ENCODE data around the gene ADAM11.

The ADAM11 gene

GRCh38 chr17:44781551-44782325 is 22.9 kb downstream of the ADAM11 start:
- H3K4me1 ChIP-seq (ENCODE audit: control insufficient read depth in 5 of 5, insufficient read depth in 5 of 5, low read length in 5 of 5) = peaks cover 0 to 29% (median 21%) of the 10 kb centered on the region in 5 donors
- no peaks in the 10 kb centered on the region for H3K9me3 ChIP-seq (ENCODE audit: control insufficient read depth in 5 of 5, low read length in 5 of 5)
- H3K27ac ChIP-seq (ENCODE audit: low read depth, low read length) = no peak overlapping the region

DNA sequence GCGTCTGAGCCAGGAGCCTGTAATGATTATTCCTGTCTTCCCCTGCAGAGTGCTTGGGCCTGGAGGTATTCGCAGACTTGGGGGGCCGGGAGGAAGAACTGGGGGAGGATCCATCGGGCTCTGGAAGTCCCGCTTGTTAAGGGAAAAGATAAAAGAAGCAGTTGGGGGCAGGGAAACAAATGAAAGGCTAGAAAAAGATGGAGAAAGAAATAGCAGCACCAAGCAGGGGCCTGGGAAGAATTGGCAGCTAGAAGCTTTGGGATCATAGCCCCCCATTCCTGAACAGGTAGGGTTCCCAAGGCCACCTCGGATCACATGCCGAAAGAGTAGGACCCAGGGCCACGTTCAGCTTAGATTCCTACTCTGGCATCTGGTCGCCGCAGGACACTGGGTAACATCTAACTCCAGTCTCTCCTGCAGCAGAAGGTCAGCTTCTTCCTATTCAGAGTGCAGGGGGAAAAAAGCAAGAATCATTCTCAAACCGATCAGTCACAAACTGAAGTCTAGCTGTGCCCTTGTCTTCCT is 23.6 kb downstream of the ADAM11 start:
- H3K9ac ChIP-seq (ENCODE audit: low read length in 5 of 5) = no peak overlapping the region
- H3K4me1 ChIP-seq (ENCODE audit: control insufficient read depth in 5 of 5, insufficient read depth in 5 of 5, low read length in 5 of 5) = peaks cover 0 to 36% (median 26%) of the 10 kb centered on the region in 5 donors
- no peak overlapping the region for H3K27ac ChIP-seq (ENCODE audit: low read depth, low read length)
- no peaks in the 10 kb centered on the region for H3K9me3 ChIP-seq (ENCODE audit: control insufficient read depth in 5 of 5, low read length in 5 of 5)
- no peak overlapping the region for H3K4me3 ChIP-seq (ENCODE audit: low read depth in 1 of 5, low read length in 5 of 5)
- peaks cover 0 to 9% (median 4%) of the 10 kb centered on the region in 5 donors for H3K27me3 ChIP-seq (ENCODE audit: control insufficient read depth in 5 of 5, insufficient read depth in 4 of 5, low read length in 5 of 5)
- H3K36me3 ChIP-seq (ENCODE audit: control insufficient read depth in 5 of 5, insufficient read depth in 5 of 5, low read length in 5 of 5) = no peaks in the 10 kb centered on the region

More at GRCh38 chr17:44781551-44782325, 22.9 kb downstream of the ADAM11 start:
- Histone ChIP-seq H3K9ac (ENCODE audit: low read length in 5 of 5) (no peak overlapping the region), H3K36me3 (ENCODE audit: control insufficient read depth in 5 of 5, insufficient read depth in 5 of 5, low read length in 5 of 5) (no peaks in the 10 kb centered on the region), H3K27me3 (ENCODE audit: control insufficient read depth in 5 of 5, insufficient read depth in 4 of 5, low read length in 5 of 5) (peaks cover 0 to 11% (median 4%) of the 10 kb centered on the region in 5 donors), H3K4me3 (ENCODE audit: low read depth in 1 of 5, low read length in 5 of 5) (peak overlapping the region in 1 of 5 donors; percentile 17)

- H3K27ac ChIP-seq (ENCODE audit: low read depth, low read length) = no peak overlapping the region
- H3K4me1 ChIP-seq (ENCODE audit: control insufficient read depth in 5 of 5, insufficient read depth in 5 of 5, low read length in 5 of 5) = peaks cover 0 to 28% (median 23%) of the 10 kb centered on the region in 5 donors
Observed at GRCh38 chr17:44785921-44786320, 27.1 kb downstream of the ADAM11 start.

GRCh38 chr17:44786551-44787081 is 27.8 kb downstream of the ADAM11 start:
- peaks cover 0 to 26% (median 17%) of the 10 kb centered on the region in 5 donors for H3K4me1 ChIP-seq (ENCODE audit: control insufficient read depth in 5 of 5, insufficient read depth in 5 of 5, low read length in 5 of 5)
- no peak overlapping the region for H3K4me3 ChIP-seq (ENCODE audit: low read depth in 1 of 5, low read length in 5 of 5)
- no peaks in the 10 kb centered on the region for H3K9me3 ChIP-seq (ENCODE audit: control insufficient read depth in 5 of 5, low read length in 5 of 5)
- H3K27ac ChIP-seq (ENCODE audit: low read depth, low read length) = no peak overlapping the region
- H3K27me3 ChIP-seq (ENCODE audit: control insufficient read depth in 5 of 5, insufficient read depth in 4 of 5, low read length in 5 of 5) = peaks cover 0 to 5% (median 0%) of the 10 kb centered on the region in 5 donors
- H3K36me3 ChIP-seq (ENCODE audit: control insufficient read depth in 5 of 5, insufficient read depth in 5 of 5, low read length in 5 of 5) = no peaks in the 10 kb centered on the region
- H3K9ac ChIP-seq (ENCODE audit: low read length in 5 of 5) = no peak overlapping the region

More at GRCh38 chr17:44785921-44786320, 27.1 kb downstream of the ADAM11 start:
- H3K27me3 ChIP-seq (ENCODE audit: control insufficient read depth in 5 of 5, insufficient read depth in 4 of 5, low read length in 5 of 5) = peaks cover 0 to 5% (median 0%) of the 10 kb centered on the region in 5 donors
- no peak overlapping the region for H3K9ac ChIP-seq (ENCODE audit: low read length in 5 of 5)
- no peaks in the 10 kb centered on the region for H3K36me3 ChIP-seq (ENCODE audit: control insufficient read depth in 5 of 5, insufficient read depth in 5 of 5, low read length in 5 of 5)
- no peaks in the 10 kb centered on the region for H3K9me3 ChIP-seq (ENCODE audit: control insufficient read depth in 5 of 5, low read length in 5 of 5)
- no peak overlapping the region for H3K4me3 ChIP-seq (ENCODE audit: low read depth in 1 of 5, low read length in 5 of 5)

GRCh38 chr17:44787271-44787940 is 28.6 kb downstream of the ADAM11 start:
- H3K4me1 ChIP-seq (ENCODE audit: control insufficient read depth in 5 of 5, insufficient read depth in 5 of 5, low read length in 5 of 5) = peaks cover 0 to 19% (median 9%) of the 10 kb centered on the region in 5 donors
- H3K27me3 ChIP-seq (ENCODE audit: control insufficient read depth in 5 of 5, insufficient read depth in 4 of 5, low read length in 5 of 5) = peaks cover 0 to 5% (median 0%) of the 10 kb centered on the region in 5 donors
- no peaks in the 10 kb centered on the region for H3K36me3 ChIP-seq (ENCODE audit: control insufficient read depth in 5 of 5, insufficient read depth in 5 of 5, low read length in 5 of 5)
- H3K9me3 ChIP-seq (ENCODE audit: control insufficient read depth in 5 of 5, low read length in 5 of 5) = no peaks in the 10 kb centered on the region
- H3K4me3 ChIP-seq (ENCODE audit: low read depth in 1 of 5, low read length in 5 of 5) = no peak overlapping the region
- H3K27ac ChIP-seq (ENCODE audit: low read depth, low read length) = no peak overlapping the region
- H3K9ac ChIP-seq (ENCODE audit: low read length in 5 of 5) = no peak overlapping the region

- Histone ChIP-seq H3K27me3 (ENCODE audit: control insufficient read depth in 5 of 5, insufficient read depth in 4 of 5, low read length in 5 of 5) (peaks cover 0 to 5% (median 0%) of the 10 kb centered on the region in 5 donors), H3K4me1 (ENCODE audit: control insufficient read depth in 5 of 5, insufficient read depth in 5 of 5, low read length in 5 of 5) (peaks cover 0 to 19% (median 7%) of the 10 kb centered on the region in 5 donors), H3K27ac (ENCODE audit: low read depth, low read length) (no peak overlapping the region), H3K36me3 (ENCODE audit: control insufficient read depth in 5 of 5, insufficient read depth in 5 of 5, low read length in 5 of 5) (no peaks in the 10 kb centered on the region), H3K9me3 (ENCODE audit: control insufficient read depth in 5 of 5, low read length in 5 of 5) (no peaks in the 10 kb centered on the region), H3K4me3 (ENCODE audit: low read depth in 1 of 5, low read length in 5 of 5) (no peak overlapping the region), H3K9ac (ENCODE audit: low read length in 5 of 5) (no peak overlapping the region)
Observed at GRCh38 chr17:44788139-44788538, 29.4 kb downstream of the ADAM11 start.

DNA sequence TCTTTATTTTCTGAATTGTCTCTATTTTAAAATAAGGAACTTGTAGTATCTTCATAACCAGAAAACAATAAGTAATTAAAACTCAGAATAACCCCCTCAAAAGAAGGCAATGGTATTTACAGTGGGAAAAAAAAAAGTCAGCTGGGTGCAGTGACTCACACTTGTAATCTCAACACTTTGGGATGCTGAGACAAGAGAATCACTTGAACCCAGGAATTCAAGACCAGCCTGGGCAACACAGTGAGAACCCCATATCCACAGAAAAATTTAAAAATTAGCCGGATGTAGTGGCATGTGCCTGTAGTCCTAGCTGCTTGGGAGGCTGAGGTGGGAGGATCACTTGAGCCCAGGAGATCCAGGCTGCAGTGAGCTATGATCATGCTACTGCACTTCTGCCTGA is 33.5 kb downstream of the ADAM11 start:
- peaks cover 0 to 5% (median 0%) of the 10 kb centered on the region in 5 donors for H3K27me3 ChIP-seq (ENCODE audit: control insufficient read depth in 5 of 5, insufficient read depth in 4 of 5, low read length in 5 of 5)
- H3K4me1 ChIP-seq (ENCODE audit: control insufficient read depth in 5 of 5, insufficient read depth in 5 of 5, low read length in 5 of 5) = peaks cover 0 to 25% (median 20%) of the 10 kb centered on the region in 5 donors
- H3K4me3 ChIP-seq (ENCODE audit: low read depth in 1 of 5, low read length in 5 of 5) = no peak overlapping the region
- H3K27ac ChIP-seq (ENCODE audit: low read depth, low read length) = no peak overlapping the region
- H3K9ac ChIP-seq (ENCODE audit: low read length in 5 of 5) = no peak overlapping the region
- peaks cover 0 to under 1% (median 0%) of the 10 kb centered on the region in 5 donors for H3K36me3 ChIP-seq (ENCODE audit: control insufficient read depth in 5 of 5, insufficient read depth in 5 of 5, low read length in 5 of 5)
- no peaks in the 10 kb centered on the region for H3K9me3 ChIP-seq (ENCODE audit: control insufficient read depth in 5 of 5, low read length in 5 of 5)

GRCh38 chr17:44793885-44794842 is 35.4 kb downstream of the ADAM11 start:
- H3K9me3 ChIP-seq (ENCODE audit: control insufficient read depth in 5 of 5, low read length in 5 of 5) = no peaks in the 10 kb centered on the region
- H3K4me1 ChIP-seq (ENCODE audit: control insufficient read depth in 5 of 5, insufficient read depth in 5 of 5, low read length in 5 of 5) = peaks cover 0 to 25% (median 15%) of the 10 kb centered on the region in 5 donors
- peaks cover 0 to 2% (median 0%) of the 10 kb centered on the region in 5 donors for H3K27me3 ChIP-seq (ENCODE audit: control insufficient read depth in 5 of 5, insufficient read depth in 4 of 5, low read length in 5 of 5)
- H3K36me3 ChIP-seq (ENCODE audit: control insufficient read depth in 5 of 5, insufficient read depth in 5 of 5, low read length in 5 of 5) = peaks cover 0 to 2% (median 0%) of the 10 kb centered on the region in 5 donors
- peak overlapping the region in 1 of 5 donors; percentile 15 for H3K4me3 ChIP-seq (ENCODE audit: low read depth in 1 of 5, low read length in 5 of 5)
- no peak overlapping the region for H3K9ac ChIP-seq (ENCODE audit: low read length in 5 of 5)
- H3K27ac ChIP-seq (ENCODE audit: low read depth, low read length) = peak overlapping the region; percentile 46

DNA sequence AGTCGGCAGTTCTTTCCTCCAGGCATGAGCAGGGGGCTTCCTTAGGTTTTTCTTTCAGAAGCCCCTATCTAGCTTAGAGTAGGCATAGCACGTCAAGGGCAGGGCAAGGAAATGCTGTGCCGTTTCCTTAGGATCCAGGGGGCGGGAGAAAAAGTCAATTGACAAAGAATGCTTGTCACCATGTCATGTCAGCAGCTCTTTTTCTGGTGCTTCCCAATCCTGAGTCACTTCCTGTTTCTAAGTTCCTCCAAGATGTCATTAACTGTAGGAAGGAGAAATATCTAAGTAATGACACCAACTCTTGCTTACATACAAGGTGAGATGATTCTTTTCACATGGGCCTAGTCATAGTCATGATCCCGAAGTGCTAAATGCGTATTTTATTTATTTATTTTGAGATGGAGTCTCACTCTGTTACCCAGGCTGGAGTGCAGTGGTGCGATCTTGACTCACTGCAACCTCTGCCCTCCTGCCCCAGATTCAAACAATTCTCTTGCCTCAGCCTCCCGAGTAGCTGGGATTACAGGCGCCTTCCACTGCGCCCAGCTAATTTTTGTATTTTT is 36.1 kb downstream of the ADAM11 start:
- H3K4me3 ChIP-seq (ENCODE audit: low read depth in 1 of 5, low read length in 5 of 5) = peak overlapping the region in 1 of 5 donors; percentile 15

More for the DNA sequence above, 36.1 kb downstream of the ADAM11 start:
- Histone ChIP-seq H3K27me3 (ENCODE audit: control insufficient read depth in 5 of 5, insufficient read depth in 4 of 5, low read length in 5 of 5) (peaks cover 0 to 2% (median 0%) of the 10 kb centered on the region in 5 donors), H3K4me1 (ENCODE audit: control insufficient read depth in 5 of 5, insufficient read depth in 5 of 5, low read length in 5 of 5) (peaks cover 0 to 25% (median 15%) of the 10 kb centered on the region in 5 donors), H3K36me3 (ENCODE audit: control insufficient read depth in 5 of 5, insufficient read depth in 5 of 5, low read length in 5 of 5) (peaks cover 0 to 2% (median 0%) of the 10 kb centered on the region in 5 donors), H3K27ac (ENCODE audit: low read depth, low read length) (peak overlapping the region; percentile 46), H3K9ac (ENCODE audit: low read length in 5 of 5) (no peak overlapping the region), H3K9me3 (ENCODE audit: control insufficient read depth in 5 of 5, low read length in 5 of 5) (no peaks in the 10 kb centered on the region)
